GM18909 (cell line): ENCODE results near the gene BRINP2.

Experiments
- ATAC-seq: cut with Tn5 transposase; IDR thresholded peaks from one replicate; pipeline ENCODE4 v1.9.1; 2021; ENCODE audit warnings: mild to moderate bottlenecking; ENCODE audit not compliant: unreplicated experiment, poor library complexity

BRINP2 gene

DNA sequence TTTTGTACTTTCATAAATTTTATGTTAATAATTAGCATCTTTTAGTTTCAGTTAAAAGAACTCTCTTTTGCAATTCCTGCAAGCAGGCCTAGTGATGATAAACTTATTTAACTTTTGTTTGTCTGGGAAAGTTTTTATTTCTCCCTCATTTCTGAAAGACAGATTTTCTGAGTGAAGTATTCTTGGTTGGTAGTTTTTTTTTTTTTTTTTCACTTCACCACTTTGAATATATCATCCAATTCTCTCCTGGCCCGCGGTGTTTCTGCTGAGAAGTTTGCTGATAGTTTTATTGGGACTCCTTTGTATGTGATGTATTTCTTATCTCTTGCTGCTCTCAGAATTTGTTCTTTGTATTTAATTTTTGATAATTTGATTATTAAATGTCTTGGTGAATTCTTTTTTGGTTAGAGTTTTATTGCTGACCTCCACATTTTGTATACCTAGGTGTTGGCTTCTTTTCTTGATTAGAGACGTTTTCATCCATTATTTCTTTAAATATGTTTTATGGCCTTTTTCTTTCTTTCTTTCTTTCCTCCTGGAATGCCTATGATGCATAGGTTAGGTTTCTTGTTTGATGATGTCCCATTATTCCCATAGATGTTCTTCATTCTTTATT lies 45.9 kb downstream of the BRINP2 start:
- no peak for ATAC-seq

GRCh38 chr1:177219554-177220458 lies 49.0 kb downstream of the BRINP2 start:
- ATAC-seq, result no peak

DNA sequence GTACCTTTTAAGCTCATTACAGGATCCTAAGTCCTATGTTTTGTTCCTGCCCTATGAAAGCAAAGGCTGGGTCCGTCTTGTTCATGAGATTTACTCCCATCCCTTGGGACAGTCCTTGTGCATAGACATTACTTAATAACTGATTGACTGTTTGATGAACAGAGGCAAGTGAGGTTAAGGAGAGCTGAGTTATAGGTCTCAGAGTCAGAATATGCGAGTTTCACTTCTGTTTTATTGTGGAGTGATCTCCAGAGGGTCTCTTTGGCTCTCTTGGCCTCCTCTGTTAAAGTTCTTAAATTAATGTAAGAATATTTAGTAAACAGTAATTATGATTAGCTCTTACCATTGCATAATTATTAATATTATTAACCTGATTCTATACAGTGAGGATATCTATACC lies 52.6 kb downstream of the BRINP2 start:
- ATAC-seq, result no peak

- no peak for ATAC-seq
These were observed 57.4 kb downstream of the BRINP2 start for GRCh38 chr1:177227978-177228692.

- ATAC-seq, result no peak
These were observed 57.9 kb downstream of the BRINP2 start for GRCh38 chr1:177228693-177229065.

GRCh38 chr1:177229781-177230180 lies 59.0 kb downstream of the BRINP2 start:
- no peak for ATAC-seq

- ATAC-seq, result no peak
These were observed 59.7 kb downstream of the BRINP2 start for GRCh38 chr1:177230228-177231016.

GRCh38 chr1:177235350-177235749 lies 64.6 kb downstream of the BRINP2 start:
- no peak for ATAC-seq

- ATAC-seq, result no peak
These were observed 66.2 kb downstream of the BRINP2 start for GRCh38 chr1:177236962-177237361.

DNA sequence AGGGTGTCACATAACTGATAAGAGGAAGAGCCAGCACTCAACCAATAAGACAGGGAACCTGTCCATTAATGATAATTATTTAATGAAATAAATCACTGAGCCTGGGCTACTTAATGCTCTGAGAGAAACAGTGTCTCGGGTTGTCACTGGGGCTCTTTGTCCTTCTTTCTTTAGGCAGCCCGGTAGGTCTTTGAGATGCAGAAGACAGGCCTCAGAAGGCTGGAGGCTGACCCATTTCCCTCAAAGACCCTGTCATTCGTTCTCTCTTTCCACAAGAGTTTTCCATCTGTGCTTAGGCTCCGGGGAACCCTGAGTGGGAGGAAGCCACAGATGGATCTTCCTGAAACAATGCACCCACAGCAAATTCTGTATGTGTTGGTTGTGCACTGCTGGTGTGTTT lies 68.2 kb downstream of the BRINP2 start:
- ATAC-seq, result no peak

GRCh38 chr1:177239792-177240191 lies 69.0 kb downstream of the BRINP2 start:
- no peak for ATAC-seq

- ATAC-seq, result no peak
These were observed 73.0 kb downstream of the BRINP2 start for GRCh38 chr1:177243773-177244172.

GRCh38 chr1:177246710-177247580 lies 76.2 kb downstream of the BRINP2 start:
- no peak for ATAC-seq

- ATAC-seq, result no peak
These were observed 76.9 kb downstream of the BRINP2 start for GRCh38 chr1:177247623-177248176.

GRCh38 chr1:177248258-177248657 lies 77.5 kb downstream of the BRINP2 start:
- no peak for ATAC-seq

DNA sequence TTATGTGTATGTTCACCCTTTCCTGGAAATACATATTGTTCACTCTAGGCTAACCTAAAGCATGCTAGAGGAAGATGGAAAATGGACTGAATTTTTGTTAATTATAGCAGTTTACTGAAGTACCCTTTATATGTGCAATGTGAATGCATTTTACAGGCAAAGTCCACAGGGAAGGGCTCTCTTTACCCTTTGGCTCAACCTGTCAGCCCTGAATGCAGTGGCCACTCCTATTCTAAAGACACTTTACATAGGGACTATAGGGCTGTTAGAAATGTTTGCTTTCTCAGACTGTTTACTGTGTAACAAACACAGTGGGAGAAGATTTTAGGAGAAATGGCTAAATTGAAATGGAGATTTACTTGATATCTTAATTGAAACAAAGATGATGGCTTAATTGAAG lies 78.5 kb downstream of the BRINP2 start:
- no peak for ATAC-seq

DNA sequence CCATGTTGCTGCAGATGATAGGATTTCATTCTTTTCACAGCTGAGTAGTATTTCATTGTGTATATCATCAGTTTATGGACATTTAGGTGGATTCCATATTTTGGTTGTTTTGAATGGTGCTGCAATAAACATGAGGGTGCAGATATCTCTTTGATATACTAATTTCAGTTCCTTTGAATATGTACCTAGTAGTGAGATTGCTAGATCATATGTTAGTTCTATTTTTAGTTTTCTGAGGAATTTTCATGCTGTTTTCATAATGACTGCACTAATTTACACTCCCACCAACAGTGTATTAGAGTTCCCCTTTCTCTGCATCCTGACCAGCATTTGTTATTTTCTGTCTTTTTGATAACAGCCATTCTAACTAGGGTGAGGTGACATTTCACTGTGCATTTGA lies 82.1 kb downstream of the BRINP2 start:
- ATAC-seq, result no peak

GRCh38 chr1:177255411-177255810 lies 84.7 kb downstream of the BRINP2 start:
- no peak for ATAC-seq
